AG04450 (cell line): ENCODE data around the gene SPARC. TPM values are rescaled to one million over a fixed set of nuclear protein-coding genes. Genes with fewer than 3 reads are reported as not detected.

ENCODE experiments used
- CTCF ChIA-PET: fragments of 300-600, 350-600 bp; formaldehyde crosslinking; extraction: SDS; loops from one replicate; lab custom pipeline; 2022; ENCODE audit warnings: antibody characterized with exemption, inconsistent platforms; lab: Charles Lee
- POLR2A ChIA-PET: fragments of 350-600 bp; formaldehyde crosslinking; extraction: SDS; loops from one replicate; lab custom pipeline; 2021; ENCODE audit warnings: antibody characterized with exemption, inconsistent platforms; lab: Yijun Ruan, JAX
- DNase-seq: peaks from one replicate; pipeline ENCODE4 v3.0.0-alpha.2; 2011; ENCODE audit warnings: low read depth, low spot score
- H3K27ac ChIP-seq: one replicate; pipeline ENCODE4 v1.5.1; 2012; ENCODE audit warnings: low read depth, low read length, control low read depth
- H3K27me3 ChIP-seq: one replicate; pipeline ENCODE4 v1.6.0; 2012; ENCODE audit warnings: low read length; ENCODE audit not compliant: control insufficient read depth, insufficient read depth
- H3K4me3 ChIP-seq: 2 replicates; pipeline ENCODE4 v1.5.1; 2011; ENCODE audit warnings: mild to moderate bottlenecking, low read depth, low read length, control low read depth
- H3K9me3 ChIP-seq: 2 replicates; pipeline ENCODE4 v1.5.1; 2012; ENCODE audit warnings: low read length; ENCODE audit not compliant: control insufficient read depth, insufficient read depth
- CTCF ChIP-seq: IDR thresholded peaks from 2 replicates; pipeline ENCODE4 v1.5.1; 2011; ENCODE audit warnings: low read depth, low read length, control low read depth, inconsistent platforms
- polyA plus RNA-seq: library from polyadenylated mRNA; depleted of rRNA; stranded (reverse); fragments of >200 nt; gene quantifications from 2 replicates; pipeline ENCODE4 v1.2.3, GENCODE V29; 2011

The SPARC gene
- polyA plus RNA-seq, 1 experiment, result 5,773 TPM

GRCh38 chr5:151718153-151718552 lies 31.4 kb upstream of the SPARC start:
- no peaks in the 10 kb centered on the region; the same call in 1 of the 2 replicates for H3K9me3 ChIP-seq
- no peak for DNase-seq
- no peak overlapping the region for H3K4me3 ChIP-seq
- POLR2A ChIA-PET, result interaction anchor here (1.1 to 2.3 kb wide), 7 partner anchors 19 to 42 kb away, joined by 4 to 25 read pairs (median 12); partner anchors contain the start of gene SPARC
- TF ChIP-seq CTCF, result no peak
- H3K27ac ChIP-seq, result peak overlapping the region; percentile 85
- CTCF ChIA-PET, result interaction anchor here (0.6 to 5.7 kb wide), 17 partner anchors 8 to 266 kb away, joined by 3 to 37 read pairs (median 4); no protein-coding TSS in a partner anchor
- H3K27me3 ChIP-seq, result no peaks in the 10 kb centered on the region

GRCh38 chr5:151717416-151717815 lies 30.7 kb upstream of the SPARC start:
- H3K4me3 ChIP-seq, result no peak overlapping the region
- peak overlapping the region; percentile 48 for H3K27ac ChIP-seq
- no peaks in the 10 kb centered on the region for H3K27me3 ChIP-seq
- ChIA-PET POLR2A (interaction anchor here (1.4 to 2.3 kb wide), 4 partner anchors 21 to 41 kb away, joined by 4 to 25 read pairs (median 12); partner anchors contain the start of gene SPARC), CTCF (interaction anchor here (0.6 to 2.2 kb wide), 7 partner anchors 9 to 265 kb away, joined by 3 to 7 read pairs (median 3); no protein-coding TSS in a partner anchor)
- DNase-seq, result no peak
- H3K9me3 ChIP-seq, result no peaks in the 10 kb centered on the region; the same call in 1 of the 2 replicates
- TF ChIP-seq CTCF, result no peak

- Histone ChIP-seq H3K27ac (no peak overlapping the region), H3K4me3 (no peak overlapping the region), H3K27me3 (no peaks in the 10 kb centered on the region), H3K9me3 (no peaks in the 10 kb centered on the region; the same call in 1 of the 2 replicates)
- ChIA-PET CTCF (interaction anchor here (0.9 to 1.3 kb wide), 2 partner anchors 10 to 32 kb away, joined by 3 to 4 read pairs; no protein-coding TSS in a partner anchor), POLR2A (no interaction called here)
- TF ChIP-seq CTCF, result no peak
- no peak for DNase-seq
Observed at GRCh38 chr5:151709109-151709735, 22.5 kb upstream of the SPARC start.

- H3K27ac ChIP-seq, result no peak overlapping the region
- H3K27me3 ChIP-seq, result no peaks in the 10 kb centered on the region
- ChIA-PET POLR2A (interaction anchor here (1.1 to 1.6 kb wide), 6 partner anchors 9 to 33 kb away, joined by 3 to 11 read pairs (median 6); partner anchors contain the start of gene SPARC), CTCF (interaction anchor here (0.6 to 1.3 kb wide), 3 partner anchors 9 to 50 kb away, joined by 4 to 9 read pairs (median 4); no protein-coding TSS in a partner anchor)
- H3K9me3 ChIP-seq, result no peaks in the 10 kb centered on the region
- no peak overlapping the region for H3K4me3 ChIP-seq
- DNase-seq, result no peak
- TF ChIP-seq CTCF, result no peak
Observed at GRCh38 chr5:151708126-151708525, 21.4 kb upstream of the SPARC start.

- CTCF ChIA-PET, result interaction anchor here (0.6 to 0.8 kb wide), 2 partner anchors 12 to 236 kb away, joined by 3 read pairs; no protein-coding TSS in a partner anchor
- Histone ChIP-seq H3K9me3 (no peaks in the 10 kb centered on the region), H3K27me3 (no peaks in the 10 kb centered on the region), H3K27ac (no peak overlapping the region), H3K4me3 (no peak overlapping the region)
- no peak for TF ChIP-seq CTCF
- POLR2A ChIA-PET, result interaction anchor here (1.1 to 1.6 kb wide), 7 partner anchors 8 to 32 kb away, joined by 3 to 11 read pairs (median 5); partner anchors contain the start of gene SPARC
- DNase-seq, result no peak
Observed at GRCh38 chr5:151707567-151707966, 20.9 kb upstream of the SPARC start.
